ENCODE data around the gene MITF. TPM values are rescaled to one million over a fixed set of nuclear protein-coding genes. Genes with fewer than 3 reads are reported as not detected.

MITF gene
- total RNA-seq, 1 experiment from 2014 or later = 116 TPM

GRCh38 chr3:69819282-69819681, 80.0 kb downstream of the MITF start:
- peak; percentile 53 for DNase-seq (ENCODE audit: low spot score)
- in situ Hi-C loops (cut with HindIII; ENCODE audit: low sequenced_read_pairs) = no loop called here

GRCh38 chr3:69821133-69821532, 81.9 kb downstream of the MITF start:
- DNase-seq (ENCODE audit: low spot score) = no peak
- in situ Hi-C loops (cut with HindIII; ENCODE audit: low sequenced_read_pairs) = no loop called here

- in situ Hi-C loops (cut with HindIII; ENCODE audit: low sequenced_read_pairs) = no loop called here
- no peak for DNase-seq (ENCODE audit: low spot score)
Measured at GRCh38 chr3:69823743-69824142, 84.5 kb downstream of the MITF start.

DNA sequence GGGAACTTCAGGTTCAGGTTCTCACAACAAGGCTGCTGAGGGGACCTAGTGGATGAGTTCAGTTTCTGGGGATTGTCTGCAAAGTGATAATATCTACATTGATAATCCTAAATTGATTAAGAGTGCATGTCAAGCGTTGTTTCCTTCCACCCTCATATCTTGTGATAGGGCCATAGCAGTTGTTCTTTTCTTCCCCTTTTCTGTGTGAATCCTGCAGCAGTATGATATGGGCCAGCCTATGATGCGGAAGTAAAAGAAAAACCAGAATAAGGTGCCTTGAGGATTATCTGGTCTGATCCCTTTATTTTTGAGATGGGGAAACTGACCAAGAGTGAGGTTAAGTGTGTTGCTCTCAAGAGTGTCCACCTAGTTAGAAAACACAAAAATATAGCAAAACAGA, 86.2 kb downstream of the MITF start:
- in situ Hi-C loops (cut with HindIII; ENCODE audit: low sequenced_read_pairs) = no loop called here

GRCh38 chr3:69827127-69827526, 87.9 kb downstream of the MITF start:
- in situ Hi-C loops (cut with HindIII; ENCODE audit: low sequenced_read_pairs) = no loop called here
- no peak for DNase-seq (ENCODE audit: low spot score)

More for the DNA sequence above, 86.2 kb downstream of the MITF start:
- no peak for DNase-seq (ENCODE audit: low spot score)

DNA sequence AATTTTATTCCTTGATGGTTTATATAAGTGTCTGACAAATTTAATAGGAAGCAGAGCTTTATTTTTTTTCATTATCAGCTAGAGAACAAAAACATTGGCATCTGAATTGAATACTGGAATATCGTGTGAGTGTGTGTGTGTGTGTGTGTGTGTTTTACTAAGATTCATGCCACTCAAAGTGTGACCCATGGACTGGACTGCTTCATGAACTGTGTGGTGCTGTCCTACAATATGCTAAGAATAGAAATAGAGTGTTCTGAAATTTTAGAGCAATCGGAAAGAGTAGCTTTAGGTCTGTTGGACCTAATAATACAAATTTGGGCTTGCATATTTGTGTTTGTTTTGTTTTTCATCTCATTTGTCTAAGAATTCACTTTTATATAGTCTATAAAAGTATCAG, 89.6 kb downstream of the MITF start:
- in situ Hi-C loops (cut with HindIII; ENCODE audit: low sequenced_read_pairs) = no loop called here
- no peak for DNase-seq (ENCODE audit: low spot score)

- DNase-seq (ENCODE audit: low spot score) = no peak
- in situ Hi-C loops (cut with HindIII; ENCODE audit: low sequenced_read_pairs) = no loop called here
Measured at GRCh38 chr3:69830147-69830546, 90.9 kb downstream of the MITF start.

GRCh38 chr3:69831737-69832136, 92.5 kb downstream of the MITF start:
- no peak for DNase-seq (ENCODE audit: low spot score)
- in situ Hi-C loops (cut with HindIII; ENCODE audit: low sequenced_read_pairs) = no loop called here

DNA sequence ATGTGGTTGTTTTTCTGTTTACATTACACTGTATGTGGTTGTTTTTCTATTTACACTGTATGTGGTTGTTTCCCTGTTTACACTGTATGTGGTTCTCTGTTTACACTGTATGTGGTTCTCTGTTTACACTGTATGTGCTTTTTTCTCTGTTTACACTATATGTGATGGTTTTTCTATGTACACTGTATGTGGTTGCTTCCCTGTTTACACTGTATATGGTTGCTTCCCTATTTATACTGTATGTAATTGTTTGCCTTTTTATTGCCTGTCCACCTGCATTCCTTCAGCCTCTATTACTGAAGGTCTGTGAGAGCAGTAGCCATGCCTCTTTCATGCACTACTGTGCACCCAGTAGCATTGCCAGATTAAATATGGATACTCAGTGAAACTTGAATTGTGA, 94.3 kb downstream of the MITF start:
- in situ Hi-C loops (cut with HindIII; ENCODE audit: low sequenced_read_pairs) = no loop called here
- DNase-seq (ENCODE audit: low spot score) = no peak

DNA sequence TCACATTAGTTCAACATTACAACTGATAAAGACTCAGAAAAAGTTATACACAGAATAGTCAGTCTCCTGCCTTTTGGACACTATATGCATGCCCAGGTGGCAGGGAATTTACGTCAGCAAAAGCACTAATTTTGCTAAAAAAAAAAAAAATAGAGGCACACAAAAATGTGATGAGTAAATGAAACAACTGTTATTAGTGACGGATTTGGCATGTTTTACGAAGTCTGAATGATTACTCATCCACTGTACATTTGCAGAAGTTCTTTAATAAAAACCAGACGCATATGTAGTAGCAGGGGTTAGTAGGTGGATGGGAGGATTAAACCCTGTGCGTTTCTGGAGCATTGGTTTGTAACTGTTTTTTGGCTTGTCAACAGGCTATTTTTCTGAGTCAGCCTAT, 99.0 kb downstream of the MITF start:
- no peak for DNase-seq (ENCODE audit: low spot score)
- in situ Hi-C loops (cut with HindIII; ENCODE audit: low sequenced_read_pairs) = no loop called here

DNA sequence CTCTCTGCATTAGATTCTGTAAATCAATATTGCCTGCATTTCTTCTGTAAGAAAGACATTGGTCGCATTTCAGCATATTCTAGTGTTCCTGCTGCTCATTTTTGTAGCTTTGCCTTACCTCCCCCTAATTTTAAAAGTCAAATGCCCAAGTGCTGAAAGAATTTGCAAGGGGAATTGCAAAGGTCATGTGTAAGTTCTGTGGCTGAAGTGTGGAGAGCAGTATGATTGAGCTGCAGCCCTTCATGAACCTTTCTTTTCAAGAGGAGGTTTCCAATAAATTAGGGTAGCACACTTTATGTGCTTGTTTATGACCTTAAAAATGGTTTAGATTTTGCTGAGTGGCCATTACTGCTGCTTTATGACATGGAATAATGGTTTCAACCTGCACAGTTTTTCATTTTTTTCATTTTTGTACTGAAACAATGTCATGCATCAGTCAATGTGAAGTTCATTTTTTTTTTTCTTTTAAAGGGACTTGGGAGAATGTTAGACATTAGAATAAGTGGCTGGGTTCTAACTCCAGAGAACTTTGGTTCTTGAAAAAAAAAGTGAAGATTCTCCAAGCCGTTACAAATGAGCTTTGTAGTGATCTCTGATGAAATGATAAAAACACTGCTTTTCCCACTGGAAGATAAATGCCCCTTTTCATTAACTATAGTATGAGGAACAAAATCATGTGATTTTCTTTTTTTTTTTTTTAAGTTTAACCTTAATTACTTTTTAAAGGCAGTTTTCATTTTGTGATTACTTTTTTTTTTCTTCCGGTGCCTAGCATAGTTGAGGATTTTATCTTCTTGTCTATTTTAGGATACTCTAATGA, 99.6 kb downstream of the MITF start:
- in situ Hi-C loops (cut with HindIII; ENCODE audit: low sequenced_read_pairs) = no loop called here
- DNase-seq (ENCODE audit: low spot score) = no peak

DNA sequence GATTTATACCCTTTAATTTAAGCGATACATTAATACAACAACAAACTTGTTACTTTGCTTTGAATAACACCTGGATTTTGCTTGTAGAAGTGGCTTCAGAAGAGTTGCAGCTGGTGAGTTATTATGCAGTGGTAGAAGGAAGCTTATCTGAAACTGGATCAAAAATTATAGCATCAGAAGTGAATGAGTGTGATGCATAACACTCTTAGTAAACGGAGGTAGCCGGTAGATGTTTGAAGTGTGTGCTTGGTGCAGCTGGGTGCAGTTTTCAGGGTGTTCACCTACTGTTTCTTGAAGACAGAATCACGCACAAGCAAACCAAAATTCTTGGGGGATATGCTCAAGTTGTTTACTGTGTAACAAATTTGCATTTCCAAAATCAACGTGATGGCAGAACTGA, 103.1 kb downstream of the MITF start:
- in situ Hi-C loops (cut with HindIII; ENCODE audit: low sequenced_read_pairs) = no loop called here
- DNase-seq (ENCODE audit: low spot score) = no peak

GRCh38 chr3:69842789-69843188, 103.5 kb downstream of the MITF start:
- in situ Hi-C loops (cut with HindIII; ENCODE audit: low sequenced_read_pairs) = no loop called here
- DNase-seq (ENCODE audit: low spot score) = no peak

DNA sequence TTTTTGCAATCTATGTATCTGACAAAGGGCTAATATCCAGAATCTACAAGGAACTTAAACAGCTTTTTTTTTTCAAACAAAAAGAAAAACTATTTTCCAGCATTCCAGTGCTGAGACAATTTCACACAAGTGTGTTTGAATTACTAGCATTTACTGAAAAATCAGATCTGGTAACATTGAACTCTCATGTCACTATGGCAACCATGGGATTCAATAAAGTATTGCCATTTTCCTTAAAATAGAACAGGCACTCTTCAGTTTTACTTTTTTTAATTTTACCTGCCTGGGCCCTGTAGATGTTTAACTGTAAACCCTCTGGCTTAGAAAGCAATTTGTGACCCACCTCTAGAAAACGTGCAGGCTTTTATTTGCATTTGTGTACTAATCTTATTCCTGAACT, 105.4 kb downstream of the MITF start:
- DNase-seq (ENCODE audit: low spot score) = no peak
- in situ Hi-C loops (cut with HindIII; ENCODE audit: low sequenced_read_pairs) = no loop called here

- in situ Hi-C loops (cut with HindIII; ENCODE audit: low sequenced_read_pairs) = no loop called here
- DNase-seq (ENCODE audit: low spot score) = no peak
Measured at GRCh38 chr3:69847303-69847702, 108.0 kb downstream of the MITF start.

DNA sequence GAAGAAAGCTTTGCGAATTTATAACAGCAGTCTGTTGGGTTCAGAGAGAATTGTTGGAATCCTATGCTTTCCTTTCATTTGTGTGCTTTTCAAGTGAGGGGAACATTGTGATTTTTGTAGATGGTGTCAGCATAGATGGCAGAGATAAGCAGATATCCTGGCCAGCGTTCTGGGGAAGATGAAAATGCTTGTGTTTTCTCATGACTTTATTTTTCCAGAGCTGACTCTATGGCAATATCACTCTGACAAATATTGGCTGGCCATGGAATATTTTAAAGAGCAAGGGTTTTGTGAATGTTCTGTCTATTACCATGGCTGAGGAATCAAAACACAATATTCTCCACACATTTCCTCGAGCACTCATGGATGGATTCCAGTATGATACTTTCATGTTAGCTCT, 108.8 kb downstream of the MITF start:
- in situ Hi-C loops (cut with HindIII; ENCODE audit: low sequenced_read_pairs) = no loop called here
- DNase-seq (ENCODE audit: low spot score) = no peak

DNA sequence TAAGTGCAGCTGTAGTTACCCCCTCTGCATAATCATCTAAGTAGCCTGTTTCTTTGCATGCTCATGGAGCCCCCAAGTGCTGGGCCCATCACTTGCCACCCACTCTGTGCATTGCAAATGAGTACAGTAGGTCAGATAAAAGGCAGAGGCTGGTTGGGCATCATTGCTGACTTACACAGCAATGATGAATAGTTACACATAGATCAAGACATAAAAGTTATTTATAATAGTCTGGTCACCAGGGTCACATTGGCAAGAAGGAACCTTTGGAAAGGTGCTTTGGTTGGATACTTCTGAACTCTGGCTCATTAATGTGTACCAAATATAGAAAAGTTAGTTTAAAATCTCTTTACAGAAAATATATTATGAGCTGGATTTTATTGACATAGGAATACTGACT, 111.6 kb downstream of the MITF start:
- no peak for DNase-seq (ENCODE audit: low spot score)
- in situ Hi-C loops (cut with HindIII; ENCODE audit: low sequenced_read_pairs) = no loop called here

GRCh38 chr3:69853027-69853426, 113.8 kb downstream of the MITF start:
- in situ Hi-C loops (cut with HindIII; ENCODE audit: low sequenced_read_pairs) = no loop called here
- DNase-seq (ENCODE audit: low spot score) = no peak

DNA sequence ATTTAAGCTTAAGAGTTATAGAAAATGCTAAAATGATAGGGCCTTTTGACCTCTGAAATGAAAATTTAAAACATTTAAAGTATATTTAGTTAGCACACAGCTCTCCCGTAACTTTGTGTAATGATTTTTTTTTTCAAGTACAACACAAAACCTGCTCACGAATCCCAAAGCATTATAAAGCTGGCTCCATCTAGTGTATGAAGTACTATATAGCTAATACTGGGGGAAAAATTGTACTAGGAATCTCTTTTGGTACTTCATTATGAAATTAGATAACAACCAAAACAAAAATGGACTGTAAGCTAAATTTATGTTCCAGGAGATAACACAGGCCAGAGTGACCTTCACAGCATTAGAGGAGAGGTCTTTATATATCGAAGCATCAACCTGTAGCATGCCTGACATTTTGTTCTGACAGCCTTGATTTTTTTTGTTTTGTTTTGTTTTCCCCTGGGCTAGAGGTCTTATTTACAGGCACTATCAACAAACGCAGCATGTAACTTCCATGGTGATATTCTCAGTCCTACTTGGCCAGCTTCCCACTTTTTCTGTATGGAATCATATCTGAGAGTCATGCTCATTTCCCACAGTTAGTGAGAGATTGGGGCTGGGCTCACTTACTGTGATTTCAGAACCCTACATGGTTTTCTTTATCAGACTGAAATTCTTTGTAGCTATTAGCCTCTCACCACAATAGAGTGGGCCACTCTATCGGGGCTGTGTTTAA, 116.3 kb downstream of the MITF start:
- DNase-seq (ENCODE audit: low spot score) = peak; percentile 28
- in situ Hi-C loops (cut with HindIII; ENCODE audit: low sequenced_read_pairs) = no loop called here

GRCh38 chr3:69856965-69857705, 117.9 kb downstream of the MITF start:
- in situ Hi-C loops (cut with HindIII; ENCODE audit: low sequenced_read_pairs) = no loop called here
- no peak for DNase-seq (ENCODE audit: low spot score)

All from G401 (cell line).